Hematopoietic multipotent progenitor cell treated with erythropoietin and hydrocortisone succinate and interleukin-3 and kit ligand, for 17 days (in vitro differentiated cells): ENCODE data around the gene PYGO2.
"Not testable (repeated sequence)": the region's sequence is repeated elsewhere in the genome, so short reads cannot be mapped to it uniquely, and the experiment has no call there.

Experiments
- DNase-seq: peaks from one replicate; pipeline ENCODE4 v3.0.0-alpha.2; 2015; ENCODE audit warnings: low spot score

The PYGO2 gene

GRCh38 chr1:154999571-155000410 lies 38.2 kb upstream of the PYGO2 start:
- no peak for DNase-seq

GRCh38 chr1:154998818-154999570 lies 37.4 kb upstream of the PYGO2 start:
- DNase-seq, result peak; percentile 85

- DNase-seq, result no peak
Measured at GRCh38 chr1:154998201-154998780, 36.7 kb upstream of the PYGO2 start.

GRCh38 chr1:154996966-154997701 lies 35.6 kb upstream of the PYGO2 start:
- no peak for DNase-seq

GRCh38 chr1:154995301-154995983 lies 33.9 kb upstream of the PYGO2 start:
- DNase-seq, result peak; percentile 88

GRCh38 chr1:154994591-154994990 lies 33.0 kb upstream of the PYGO2 start:
- no peak for DNase-seq

- DNase-seq, result no peak
Measured at GRCh38 chr1:154994269-154994587, 32.6 kb upstream of the PYGO2 start.

GRCh38 chr1:154993572-154994268 lies 32.1 kb upstream of the PYGO2 start, which contains the start of gene LENEP:
Gene LENEP (plus strand): TSS chr1:154993586. CDS start chr1:154993608, 22 bp downstream.
- no peak for DNase-seq

- DNase-seq, result peak; percentile 58
Measured at GRCh38 chr1:154992721-154993571, 31.4 kb upstream of the PYGO2 start.

GRCh38 chr1:154990276-154990675 lies 28.7 kb upstream of the PYGO2 start:
- no peak for DNase-seq

- no peak for DNase-seq
Measured at GRCh38 chr1:154989195-154989860, 27.7 kb upstream of the PYGO2 start.

- DNase-seq, result peak; percentile 54
Measured at GRCh38 chr1:154988058-154988954, 26.7 kb upstream of the PYGO2 start.

GRCh38 chr1:154987326-154987725 lies 25.7 kb upstream of the PYGO2 start:
- DNase-seq, result no peak

- DNase-seq, result not testable (repeated sequence)
Measured at GRCh38 chr1:154986736-154987135, 25.2 kb upstream of the PYGO2 start.

GRCh38 chr1:154983776-154984466 lies 22.3 kb upstream of the PYGO2 start:
- DNase-seq, result no peak

GRCh38 chr1:154982897-154983648 lies 21.5 kb upstream of the PYGO2 start, which contains the start of gene FLAD1:
Gene FLAD1 (plus strand): TSS chr1:154983344. CDS start chr1:154983695, 351 bp downstream.
- DNase-seq, result peak; percentile 97

- no peak for DNase-seq
Measured at GRCh38 chr1:154982341-154982740, 20.8 kb upstream of the PYGO2 start.
